ENCODE measurements around the gene EFCAB7. TPM values are rescaled to one million over a fixed set of nuclear protein-coding genes. Genes with fewer than 3 reads are reported as not detected.

EFCAB7 gene, protein sequence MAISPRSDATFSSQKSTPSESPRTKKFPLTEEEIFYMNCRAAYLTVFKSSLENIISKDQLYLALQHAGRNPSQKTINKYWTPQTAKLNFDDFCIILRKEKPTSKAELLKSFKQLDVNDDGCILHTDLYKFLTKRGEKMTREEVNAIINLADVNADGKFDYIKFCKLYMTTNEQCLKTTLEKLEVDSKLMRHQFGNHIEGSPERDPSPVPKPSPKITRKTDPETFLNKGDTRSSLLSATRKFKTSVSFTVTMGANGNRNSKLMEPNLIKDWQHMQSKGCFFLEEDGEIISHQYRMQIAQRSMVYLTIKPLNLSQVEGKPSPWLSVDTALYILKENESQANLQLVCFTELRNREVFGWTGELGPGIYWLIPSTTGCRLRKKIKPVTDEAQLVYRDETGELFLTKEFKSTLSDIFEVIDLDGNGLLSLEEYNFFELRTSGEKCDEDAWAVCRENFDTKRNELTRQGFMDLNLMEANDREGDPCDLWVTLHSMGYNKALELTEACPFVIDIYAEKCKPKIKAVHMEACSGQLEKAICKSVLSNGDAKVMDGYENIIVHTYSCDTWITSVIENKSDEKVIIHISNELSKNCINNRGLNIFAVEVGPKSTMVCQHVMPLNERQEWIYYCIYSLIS
- 2.3 to 4.3 TPM (median 2.8 TPM) in 3 replicates for total RNA-seq (2021)
- percentile 59 among the genes with signal in this experiment for Bru-seq, nascent RNA
- long read RNA-seq, experiment 1, transcript EFCAB7-201 (14 exons, 2,313 nt) = major isoform, 8 of 18 reads
- long read RNA-seq, experiment 1, partial matches to known transcripts = 4 of 18 reads
- long read RNA-seq, experiment 1, other reads (novel, unspliced or antisense) = 5 of 18 reads
- long read RNA-seq, experiment 2, partial matches to known transcripts = 0 of 5 reads
- long read RNA-seq, experiment 2, other reads (novel, unspliced or antisense) = 3 of 5 reads
- long read RNA-seq, experiment 3, partial matches to known transcripts = 0 of 5 reads
- long read RNA-seq, experiment 3, other reads (novel, unspliced or antisense) = 1 of 5 reads

DNA sequence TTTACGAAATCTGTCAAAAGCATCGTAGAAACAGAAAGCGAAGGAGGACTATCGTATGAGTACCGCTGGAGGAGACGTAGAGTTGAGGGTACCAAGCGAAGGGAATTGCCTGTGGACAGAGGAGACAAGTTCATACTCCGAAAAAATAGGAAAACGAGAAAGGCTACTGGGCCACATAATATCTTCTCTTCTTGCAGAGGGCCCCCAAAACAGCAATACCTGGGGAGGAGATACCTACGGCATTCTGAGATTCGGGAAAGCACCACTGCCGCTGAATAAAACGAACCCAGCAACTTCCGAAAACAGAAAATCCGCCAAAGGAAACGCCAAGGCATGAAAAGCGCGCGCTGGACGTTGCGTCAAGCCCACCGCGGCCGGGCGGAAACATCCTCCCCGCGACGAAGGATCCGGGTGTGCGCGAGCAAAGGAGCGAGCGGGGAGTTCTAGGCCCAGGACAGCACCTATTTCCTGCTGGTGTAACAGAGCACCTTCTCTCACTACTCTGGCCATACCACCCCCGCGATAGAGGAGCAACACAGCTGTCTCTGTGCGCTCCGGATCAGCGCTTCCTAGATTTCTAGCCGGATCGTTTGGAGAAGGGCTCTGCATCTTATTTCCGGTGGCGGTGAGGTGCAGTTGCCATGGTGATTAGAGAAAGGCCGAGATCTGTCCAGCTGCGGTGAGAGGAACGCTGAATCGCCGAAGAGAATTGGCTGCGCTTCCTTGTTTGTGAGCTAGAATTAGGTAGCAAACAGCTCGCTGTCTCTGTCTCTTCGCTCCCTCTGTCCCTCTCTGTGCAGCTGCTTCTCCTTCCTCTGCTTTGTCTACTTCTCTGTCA lies at the start of gene EFCAB7, which contains the start of gene ITGB3BP:
Gene EFCAB7, plus strand, starts transcription at position 635 of the 838 bp plus-strand sequence. CDS start 2,048 bp downstream, outside the sequence.
Gene ITGB3BP, minus strand, starts transcription at position 335 of the 838 bp plus-strand sequence. Its CDS starts 92 bp downstream, at position 243.
- no peaks in the 10 kb centered on the region for H3K9me3 Mint-ChIP-seq
- peak; percentile 99 for ATAC-seq
- H3K4me1 Mint-ChIP-seq = peaks cover 15% of the 10 kb centered on the region
- DNase-seq (ENCODE audit: low spot score) = peak; percentile 85
- H3K27me3 Mint-ChIP-seq (ENCODE audit: low read depth) = no peaks in the 10 kb centered on the region
- POLR2A ChIA-PET = interaction anchor here (0.7 kb wide), 1 partner anchor 195 kb away, joined by 4 read pairs; no protein-coding TSS in a partner anchor
- peak within 1 kb of the TSS; percentile 95 for H3K4me3 Mint-ChIP-seq
- peak within 1 kb of the TSS; percentile 97 for H3K27ac Mint-ChIP-seq
- H3K36me3 Mint-ChIP-seq = no peaks in the 10 kb centered on the region
- CTCF ChIA-PET = interaction anchor here (0.6 to 2.1 kb wide), 6 partner anchors 15 to 196 kb away, joined by 3 to 8 read pairs (median 4); no protein-coding TSS in a partner anchor
- TF ChIP-seq ZNF317 (CRISPR knock-in tag; IDR thresholded peaks at IDR 0.05; ENCODE audit: borderline replicate concordance, low read depth) (no peak), ZNF512 (CRISPR knock-in tag; IDR thresholded peaks at IDR 0.05; ENCODE audit: borderline replicate concordance) (no peak), ZNF138 (CRISPR knock-in tag; conservative IDR thresholded peaks at IDR 0.05) (no peak), HMGXB4 (CRISPR knock-in tag; IDR thresholded peaks at IDR 0.05) (0 out of 2 replicates have a peak, but pooled peaks have one; percentile 27), NR2C2 (CRISPR knock-in tag; IDR thresholded peaks at IDR 0.05) (no peak), ZNF416 (CRISPR knock-in tag; IDR thresholded peaks at IDR 0.05) (0 out of 2 replicates have a peak, but pooled peaks have one; percentile 60), ZNF219 (CRISPR knock-in tag; IDR thresholded peaks at IDR 0.05; ENCODE audit: borderline replicate concordance) (no peak), ZNF671 (CRISPR knock-in tag; IDR thresholded peaks at IDR 0.05) (no peak), NR3C1 (CRISPR knock-in tag; conservative IDR thresholded peaks at IDR 0.05; ENCODE audit: low read depth) (no peak), FOXP1 (CRISPR knock-in tag; IDR thresholded peaks at IDR 0.05; ENCODE audit: borderline replicate concordance) (peak; percentile 95), CREB1 (CRISPR knock-in tag; IDR thresholded peaks at IDR 0.05) (no peak), ZSCAN18 (CRISPR knock-in tag; IDR thresholded peaks at IDR 0.05) (no peak), MLX (CRISPR knock-in tag; IDR thresholded peaks at IDR 0.05) (no peak), SOX15 (CRISPR knock-in tag; IDR thresholded peaks at IDR 0.05) (no peak), IRF1 (CRISPR knock-in tag; IDR thresholded peaks at IDR 0.05) (no peak)
- TF ChIP-seq, protein P1, sequence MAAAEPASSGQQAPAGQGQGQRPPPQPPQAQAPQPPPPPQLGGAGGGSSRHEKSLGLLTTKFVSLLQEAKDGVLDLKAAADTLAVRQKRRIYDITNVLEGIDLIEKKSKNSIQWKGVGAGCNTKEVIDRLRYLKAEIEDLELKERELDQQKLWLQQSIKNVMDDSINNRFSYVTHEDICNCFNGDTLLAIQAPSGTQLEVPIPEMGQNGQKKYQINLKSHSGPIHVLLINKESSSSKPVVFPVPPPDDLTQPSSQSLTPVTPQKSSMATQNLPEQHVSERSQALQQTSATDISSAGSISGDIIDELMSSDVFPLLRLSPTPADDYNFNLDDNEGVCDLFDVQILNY (CRISPR knock-in tag; IDR thresholded peaks at IDR 0.05) = peak; percentile 98
- TF ChIP-seq, protein P2, sequence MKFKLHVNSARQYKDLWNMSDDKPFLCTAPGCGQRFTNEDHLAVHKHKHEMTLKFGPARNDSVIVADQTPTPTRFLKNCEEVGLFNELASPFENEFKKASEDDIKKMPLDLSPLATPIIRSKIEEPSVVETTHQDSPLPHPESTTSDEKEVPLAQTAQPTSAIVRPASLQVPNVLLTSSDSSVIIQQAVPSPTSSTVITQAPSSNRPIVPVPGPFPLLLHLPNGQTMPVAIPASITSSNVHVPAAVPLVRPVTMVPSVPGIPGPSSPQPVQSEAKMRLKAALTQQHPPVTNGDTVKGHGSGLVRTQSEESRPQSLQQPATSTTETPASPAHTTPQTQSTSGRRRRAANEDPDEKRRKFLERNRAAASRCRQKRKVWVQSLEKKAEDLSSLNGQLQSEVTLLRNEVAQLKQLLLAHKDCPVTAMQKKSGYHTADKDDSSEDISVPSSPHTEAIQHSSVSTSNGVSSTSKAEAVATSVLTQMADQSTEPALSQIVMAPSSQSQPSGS (CRISPR knock-in tag; IDR thresholded peaks at IDR 0.05; ENCODE audit: borderline replicate concordance, low read depth) = no peak
- TF ChIP-seq, protein P3, sequence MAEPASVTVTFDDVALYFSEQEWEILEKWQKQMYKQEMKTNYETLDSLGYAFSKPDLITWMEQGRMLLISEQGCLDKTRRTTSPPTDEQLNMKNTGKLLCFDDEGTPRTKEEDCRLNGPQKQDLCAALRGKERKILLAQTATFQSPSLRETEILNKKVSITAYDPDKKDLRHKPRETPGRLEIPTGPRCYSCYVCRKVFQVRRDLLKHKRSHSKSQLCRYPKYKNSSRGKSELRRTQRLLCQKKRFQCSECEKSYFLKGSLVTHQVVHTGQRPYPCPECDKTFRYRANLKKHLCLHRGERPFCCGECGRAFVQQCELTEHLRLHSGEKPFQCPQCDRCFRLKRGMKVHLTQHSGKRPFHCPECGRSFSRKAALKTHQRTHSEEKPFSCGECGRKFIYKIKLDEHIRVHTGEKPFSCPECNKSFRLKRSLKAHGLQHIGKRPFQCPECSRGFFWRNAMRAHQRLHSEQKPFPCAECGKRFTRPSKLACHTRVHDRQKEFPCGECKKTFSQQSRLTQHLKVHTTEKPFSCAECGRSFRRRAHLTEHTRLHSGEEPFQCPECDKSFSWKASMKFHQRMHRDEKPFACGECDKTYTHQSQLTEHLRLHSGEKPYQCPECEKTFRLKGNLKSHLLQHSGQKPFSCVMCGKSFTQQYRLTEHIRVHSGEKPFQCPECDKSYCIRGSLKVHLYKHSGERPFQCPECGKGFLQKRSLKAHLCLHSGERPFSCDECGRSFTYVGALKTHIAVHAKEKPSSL (CRISPR knock-in tag; conservative IDR thresholded peaks at IDR 0.05) = no peak
- TF ChIP-seq, protein P4, sequence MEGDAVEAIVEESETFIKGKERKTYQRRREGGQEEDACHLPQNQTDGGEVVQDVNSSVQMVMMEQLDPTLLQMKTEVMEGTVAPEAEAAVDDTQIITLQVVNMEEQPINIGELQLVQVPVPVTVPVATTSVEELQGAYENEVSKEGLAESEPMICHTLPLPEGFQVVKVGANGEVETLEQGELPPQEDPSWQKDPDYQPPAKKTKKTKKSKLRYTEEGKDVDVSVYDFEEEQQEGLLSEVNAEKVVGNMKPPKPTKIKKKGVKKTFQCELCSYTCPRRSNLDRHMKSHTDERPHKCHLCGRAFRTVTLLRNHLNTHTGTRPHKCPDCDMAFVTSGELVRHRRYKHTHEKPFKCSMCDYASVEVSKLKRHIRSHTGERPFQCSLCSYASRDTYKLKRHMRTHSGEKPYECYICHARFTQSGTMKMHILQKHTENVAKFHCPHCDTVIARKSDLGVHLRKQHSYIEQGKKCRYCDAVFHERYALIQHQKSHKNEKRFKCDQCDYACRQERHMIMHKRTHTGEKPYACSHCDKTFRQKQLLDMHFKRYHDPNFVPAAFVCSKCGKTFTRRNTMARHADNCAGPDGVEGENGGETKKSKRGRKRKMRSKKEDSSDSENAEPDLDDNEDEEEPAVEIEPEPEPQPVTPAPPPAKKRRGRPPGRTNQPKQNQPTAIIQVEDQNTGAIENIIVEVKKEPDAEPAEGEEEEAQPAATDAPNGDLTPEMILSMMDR (IDR thresholded peaks at IDR 0.05) = no peak
